Embryonic facial prominence (tissue), 1 donor: ENCODE data around the gene SIK1.
"Not testable (repeated sequence)": the region's sequence is repeated elsewhere in the genome, so short reads cannot be mapped to it uniquely, and the experiment has no call there.

Experiments used
- DNase-seq: peaks from one replicate; pipeline ENCODE4 v3.0.0-alpha.2; 2016; ENCODE audit errors: extremely low spot score

SIK1 gene

GRCh38 chr21:43439316-43440075 lies 12.6 kb upstream of the SIK1 start:
- not testable (repeated sequence) for DNase-seq

- DNase-seq: not testable (repeated sequence)
These were observed 9.3 kb upstream of the SIK1 start for GRCh38 chr21:43436272-43436671.

- DNase-seq: not testable (repeated sequence)
These were observed 6.6 kb upstream of the SIK1 start for GRCh38 chr21:43433340-43434136.

GRCh38 chr21:43430830-43431416 lies 4.0 kb upstream of the SIK1 start:
- not testable (repeated sequence) for DNase-seq

GRCh38 chr21:43428964-43429363 lies 2.0 kb upstream of the SIK1 start:
- DNase-seq: not testable (repeated sequence)

GRCh38 chr21:43427242-43427559 lies 270 bp upstream of the SIK1 start:
- DNase-seq: not testable (repeated sequence)

- DNase-seq: not testable (repeated sequence)
These were observed 927 bp downstream of the SIK1 start for GRCh38 chr21:43426004-43426403.

- DNase-seq: not testable (repeated sequence)
These were observed 7.5 kb downstream of the SIK1 start for GRCh38 chr21:43419475-43419874.

GRCh38 chr21:43414576-43414975 lies 12.4 kb downstream of the SIK1 start:
- DNase-seq: not testable (repeated sequence)

- not testable (repeated sequence) for DNase-seq
These were observed 14.7 kb downstream of the SIK1 start for GRCh38 chr21:43412020-43412788.

- DNase-seq: not testable (repeated sequence)
These were observed 16.4 kb downstream of the SIK1 start for GRCh38 chr21:43410456-43411068.

GRCh38 chr21:43407139-43407538 lies 19.8 kb downstream of the SIK1 start:
- DNase-seq: not testable (repeated sequence)

GRCh38 chr21:43404450-43404849 lies 22.5 kb downstream of the SIK1 start:
- not testable (repeated sequence) for DNase-seq

GRCh38 chr21:43403651-43404430 lies 23.1 kb downstream of the SIK1 start:
- not testable (repeated sequence) for DNase-seq

GRCh38 chr21:43401125-43401524 lies 25.8 kb downstream of the SIK1 start:
- not testable (repeated sequence) for DNase-seq

- DNase-seq: not testable (repeated sequence)
These were observed 27.3 kb downstream of the SIK1 start for GRCh38 chr21:43399595-43400015.

GRCh38 chr21:43399136-43399535 lies 27.8 kb downstream of the SIK1 start:
- DNase-seq: not testable (repeated sequence)

GRCh38 chr21:43398533-43398932 lies 28.4 kb downstream of the SIK1 start:
- not testable (repeated sequence) for DNase-seq

- not testable (repeated sequence) for DNase-seq
These were observed 28.9 kb downstream of the SIK1 start for GRCh38 chr21:43398000-43398399.

GRCh38 chr21:43397439-43397808 lies 29.5 kb downstream of the SIK1 start:
- not testable (repeated sequence) for DNase-seq
